Activated CD4-positive, alpha-beta T cell treated with anti-CD3 and anti-CD28 coated beads, Interleukin-2, amount 50 U/mL, for 24 hours (primary cell): Measurements from ENCODE around the gene TP53BP2.
"Not testable (repeated sequence)": the region's sequence is repeated elsewhere in the genome, so short reads cannot be mapped to it uniquely, and the experiment has no call there.

Experiments used
- DNase-seq, 2 donors: peaks; one replicate each; pipeline ENCODE4 v3.0.0-alpha.2; 2020; ENCODE audit warnings: low read depth in 1 of 2, low spot score in 1 of 2

TP53BP2 gene

DNA sequence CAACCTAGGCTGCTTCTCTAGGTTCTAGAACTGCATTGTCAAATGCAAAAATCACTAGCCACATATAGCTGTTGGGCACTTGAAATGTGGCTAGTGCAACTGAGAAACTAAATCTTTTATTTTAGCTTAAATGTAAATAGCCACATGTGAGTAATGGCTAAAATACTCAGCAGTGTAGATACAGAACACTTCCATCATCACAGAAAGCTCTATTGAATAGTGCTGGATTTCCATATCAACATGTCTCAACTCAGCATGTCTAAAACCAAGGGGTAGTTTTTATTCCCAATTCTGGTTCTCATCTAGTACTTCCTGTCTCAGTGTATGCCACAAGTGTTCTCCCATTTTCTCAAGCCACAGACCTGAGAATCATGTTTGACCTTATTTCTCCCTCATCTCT, 7.5 kb upstream of the TP53BP2 start:
- DNase-seq: no peak

DNA sequence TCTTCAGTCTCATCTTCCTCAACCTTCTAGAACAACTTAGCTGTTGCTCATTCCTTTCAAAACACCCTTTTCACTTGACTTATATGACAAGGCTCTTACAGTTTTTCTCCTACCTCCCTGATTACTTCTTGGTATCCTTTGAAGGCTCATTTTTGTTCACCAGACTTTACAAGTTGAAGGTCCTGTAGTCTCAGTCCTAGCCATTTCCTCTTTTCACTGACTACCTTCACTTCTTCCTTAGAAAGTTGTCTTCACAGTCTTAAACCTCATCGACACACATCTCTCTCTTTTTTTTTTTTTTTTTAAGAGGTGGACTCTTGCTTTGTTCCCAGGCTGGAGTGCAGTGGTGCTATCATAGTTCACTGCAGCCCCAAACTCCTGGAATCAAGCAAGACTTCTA, 6.6 kb upstream of the TP53BP2 start:
- DNase-seq: no peak

DNA sequence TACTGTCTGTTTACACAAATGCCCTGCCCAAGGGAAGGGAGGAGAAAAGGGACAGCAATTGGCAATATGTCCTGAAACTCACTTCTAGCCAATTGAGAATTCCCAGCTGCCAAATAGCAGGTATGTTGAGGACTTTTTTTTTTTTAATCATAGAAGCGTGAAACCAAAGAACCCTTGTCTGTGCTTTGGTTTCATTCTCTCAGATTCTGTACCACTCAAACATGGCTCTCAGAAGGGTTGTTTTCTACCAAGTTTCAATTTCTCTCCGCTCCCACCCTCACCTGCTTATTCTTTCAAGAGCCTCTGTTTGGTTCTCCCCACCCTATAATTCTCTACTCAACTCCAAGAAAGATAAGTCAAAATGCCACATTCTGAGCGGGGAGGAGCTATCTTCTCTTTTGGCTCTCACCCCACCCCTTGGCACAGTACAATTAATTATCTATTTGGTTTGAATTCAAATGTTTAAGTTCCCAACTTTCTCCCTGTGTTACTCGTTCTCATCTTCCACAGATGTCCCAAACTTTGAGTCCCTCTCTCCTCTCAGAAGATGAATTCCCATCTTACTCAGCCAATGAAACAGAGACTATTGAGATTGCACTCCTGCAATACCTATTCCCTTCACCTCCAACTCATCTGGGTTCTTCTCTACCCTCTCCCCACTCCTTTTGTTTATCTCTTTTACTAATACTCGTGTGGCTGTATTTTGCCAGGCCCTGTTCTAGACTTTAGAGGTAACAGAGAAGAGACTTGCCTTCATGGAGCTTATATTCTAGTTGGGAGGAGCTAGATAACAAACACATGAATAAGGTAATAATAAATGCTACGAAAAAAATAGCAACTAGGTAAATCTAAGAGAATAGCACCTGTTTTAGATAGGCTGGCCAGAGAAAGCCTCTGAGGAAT, 3.9 kb upstream of the TP53BP2 start:
- no peak for DNase-seq

DNA sequence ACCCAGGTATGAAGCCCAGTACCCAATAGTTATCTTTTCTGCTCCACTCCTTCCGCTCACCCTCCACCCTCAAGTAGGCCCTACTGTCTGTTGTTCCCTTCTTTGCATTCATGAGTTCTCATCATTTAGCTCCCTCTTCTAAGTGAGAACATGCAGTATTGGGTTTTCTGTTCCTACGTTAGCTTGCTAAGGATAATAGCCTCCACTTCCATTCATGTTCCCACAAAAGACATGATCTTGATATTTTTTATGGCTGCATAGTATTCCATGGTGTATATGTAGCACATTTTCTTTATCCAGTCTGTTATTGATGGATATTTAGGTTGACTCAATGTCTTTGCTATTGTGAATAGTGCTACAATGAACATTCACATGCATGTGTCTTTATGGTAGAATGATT, 2.8 kb upstream of the TP53BP2 start:
- no peak for DNase-seq

DNA sequence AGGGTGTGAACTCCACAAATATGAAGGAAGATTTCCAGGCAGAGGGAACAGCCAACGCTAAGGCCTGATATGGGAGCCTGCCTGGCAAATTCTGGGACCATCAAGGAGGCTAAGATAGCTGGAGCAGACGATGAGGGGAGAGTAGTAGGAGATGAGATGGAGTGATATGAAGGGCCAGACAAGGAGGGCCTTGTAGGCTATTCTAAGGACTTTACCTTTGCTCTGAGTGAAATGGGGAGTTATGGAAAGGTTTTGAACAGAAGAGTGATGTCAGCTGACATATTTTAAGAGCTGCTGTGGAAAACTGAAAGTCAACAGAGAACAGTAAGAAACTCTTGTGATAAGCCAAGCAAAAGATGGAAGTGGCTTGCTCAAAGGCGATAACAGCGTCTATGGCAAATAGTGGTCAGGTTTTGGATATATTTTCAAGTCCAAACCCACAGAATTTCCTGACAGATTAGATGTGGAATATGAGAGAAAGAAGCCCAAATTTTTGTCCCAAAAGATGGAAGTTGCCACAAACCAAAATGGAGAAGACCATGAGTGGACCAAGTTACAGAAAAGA, 2.1 kb upstream of the TP53BP2 start:
- no peak for DNase-seq

DNA sequence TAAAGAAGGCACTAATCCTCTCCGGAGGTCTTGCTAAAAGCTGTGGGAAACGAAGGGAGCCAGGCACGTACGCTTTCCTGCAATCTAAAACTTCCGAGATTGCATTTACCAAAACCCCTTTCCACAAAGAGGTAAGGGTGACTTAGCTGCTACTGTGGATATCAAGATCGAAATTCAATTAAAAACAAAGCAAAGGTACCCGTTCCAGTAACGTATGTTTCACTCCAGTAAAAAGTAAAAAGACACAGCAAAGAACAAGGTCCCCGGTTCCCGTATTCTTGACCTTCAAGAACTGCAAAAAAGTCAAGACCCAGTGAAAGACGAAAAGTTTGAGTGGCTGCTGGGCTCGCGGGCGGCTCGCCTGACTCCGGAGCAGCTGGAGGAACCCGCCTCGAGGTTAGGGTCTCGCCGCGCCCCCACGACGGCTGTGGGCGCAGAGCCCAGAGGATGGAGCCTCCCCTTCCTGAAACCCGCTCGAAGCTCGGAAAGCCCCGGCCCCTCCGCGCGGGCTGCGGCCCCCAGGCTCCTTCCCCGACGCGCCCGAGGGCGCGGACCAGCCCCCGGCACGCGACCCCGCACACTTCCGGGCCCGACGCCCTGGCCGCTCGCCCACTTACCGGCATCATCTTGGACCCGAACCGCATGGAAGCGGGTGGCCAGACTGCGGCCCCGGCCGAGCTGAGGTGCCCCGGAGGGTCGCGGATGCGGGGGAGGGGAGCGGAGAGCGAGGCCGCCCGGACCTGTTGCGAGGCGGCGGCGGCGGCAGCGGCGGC, 524 bp downstream of the TP53BP2 start:
- no peak for DNase-seq

DNA sequence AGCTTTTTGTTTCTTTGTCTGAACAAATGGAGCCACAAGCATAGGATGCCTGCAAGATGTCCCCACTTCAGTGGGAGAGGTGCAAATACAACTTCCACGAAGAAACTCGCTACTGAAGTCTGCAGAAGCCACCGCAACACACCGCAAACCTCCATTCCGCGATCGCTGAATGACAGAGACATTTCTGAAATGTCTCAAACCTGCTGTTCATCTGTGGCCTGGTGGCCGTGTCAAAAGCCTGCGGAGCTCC, 1.0 kb downstream of the TP53BP2 start:
- DNase-seq: peak in 1 of 2 donors; percentile 32

DNA sequence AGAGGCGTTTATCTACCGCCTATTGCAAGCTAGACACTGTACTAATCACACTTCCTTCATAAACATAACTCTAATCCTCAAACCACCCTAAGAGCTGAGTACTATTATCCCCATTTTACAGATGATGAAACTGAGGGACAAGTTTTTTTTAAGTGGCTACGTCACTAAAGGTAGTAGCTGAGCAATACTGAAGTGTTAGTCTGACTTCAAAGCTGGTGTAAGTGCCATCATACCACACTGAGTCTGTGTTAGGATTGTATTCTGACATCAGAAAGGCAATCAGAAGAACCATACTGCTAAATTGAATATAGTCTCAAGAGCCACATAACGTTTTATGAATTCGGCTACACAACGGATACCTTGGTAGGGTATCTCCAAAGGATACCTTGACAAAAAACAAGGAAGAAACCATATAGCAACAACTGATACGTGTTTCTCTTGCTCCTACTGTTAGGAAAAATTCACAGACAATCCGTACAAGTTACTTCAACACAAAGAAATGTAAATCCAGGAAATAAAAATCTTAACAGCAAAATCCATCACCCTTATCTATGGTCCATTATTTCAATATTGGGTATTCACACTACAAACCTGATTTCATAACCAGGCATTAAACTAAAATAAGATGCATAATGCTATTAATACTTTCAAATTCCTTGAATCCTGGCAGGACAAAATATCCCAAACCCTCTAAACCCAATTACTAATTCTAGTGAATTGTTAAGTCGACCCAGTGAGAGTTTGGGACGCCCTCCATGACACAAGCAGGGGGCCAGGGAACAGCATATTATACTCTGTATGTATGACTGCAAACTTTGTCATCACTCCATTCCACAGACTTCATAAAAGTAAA, 1.6 kb downstream of the TP53BP2 start:
- DNase-seq: no peak

DNA sequence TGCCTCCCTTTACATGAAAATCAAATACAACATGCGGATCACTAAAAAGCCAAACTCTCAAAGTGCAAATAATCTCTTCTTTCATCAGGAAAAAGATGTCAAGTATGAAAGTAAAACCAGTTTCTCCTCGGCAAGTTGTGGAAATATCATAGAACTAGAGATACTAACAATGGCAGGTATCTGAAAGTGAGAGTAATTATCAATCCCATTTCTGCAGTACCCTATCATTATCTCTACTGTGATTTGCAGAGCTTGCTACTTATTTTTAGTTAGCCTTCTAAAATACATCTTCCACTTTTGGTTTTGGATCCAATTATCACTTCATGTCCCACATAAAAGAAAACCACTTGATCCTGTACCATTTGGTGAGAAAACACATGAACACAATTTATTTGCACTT, 3.0 kb downstream of the TP53BP2 start:
- no peak for DNase-seq

DNA sequence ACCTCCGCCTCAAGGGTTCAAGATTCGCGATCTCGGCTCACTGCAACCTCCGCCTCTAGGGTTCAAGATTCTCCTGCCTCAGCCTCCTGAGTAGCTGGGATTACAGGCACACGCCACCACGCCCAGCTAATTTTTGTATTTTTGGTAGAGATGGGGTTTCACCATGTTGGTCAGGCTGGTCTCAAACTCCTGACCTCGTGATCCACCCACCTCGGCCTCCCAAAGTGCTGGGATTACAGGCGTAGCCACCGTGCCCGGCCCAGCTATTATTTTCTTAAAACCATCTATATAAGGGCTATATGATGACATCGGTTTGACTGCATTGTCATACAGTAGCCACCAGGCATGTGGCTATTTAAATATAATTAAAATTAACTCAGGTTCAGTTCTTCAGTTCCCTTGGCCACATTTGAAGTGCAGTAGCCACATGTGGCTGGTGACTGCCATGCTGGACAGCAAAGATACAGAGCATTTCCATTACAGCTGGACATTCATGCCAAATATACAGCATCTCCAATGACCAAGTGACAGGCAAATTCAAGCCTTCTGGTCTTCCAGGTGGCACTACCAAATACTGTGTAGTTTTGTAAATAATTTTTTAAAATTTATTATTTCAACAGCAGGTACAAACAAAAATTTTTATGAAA, 3.6 kb downstream of the TP53BP2 start:
- DNase-seq: not testable (repeated sequence)

DNA sequence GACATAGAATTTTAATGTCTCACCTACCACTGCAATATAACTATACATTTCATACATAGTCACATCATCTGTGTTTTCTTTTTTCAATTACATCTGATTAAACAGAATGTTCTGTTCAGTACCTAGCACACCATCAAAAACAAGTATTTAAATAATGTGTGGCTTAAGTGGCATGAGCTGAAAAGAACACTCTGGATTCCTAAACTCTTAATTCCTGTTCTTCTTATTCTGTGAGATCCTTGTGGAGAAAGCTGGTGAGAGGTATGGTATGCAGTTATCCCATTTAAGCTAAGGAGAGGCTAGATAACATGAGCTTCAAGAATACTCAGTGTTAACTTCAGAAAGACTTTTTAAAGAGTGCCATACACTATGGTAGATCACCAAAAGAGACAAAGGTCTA, 5.5 kb downstream of the TP53BP2 start:
- no peak for DNase-seq

DNA sequence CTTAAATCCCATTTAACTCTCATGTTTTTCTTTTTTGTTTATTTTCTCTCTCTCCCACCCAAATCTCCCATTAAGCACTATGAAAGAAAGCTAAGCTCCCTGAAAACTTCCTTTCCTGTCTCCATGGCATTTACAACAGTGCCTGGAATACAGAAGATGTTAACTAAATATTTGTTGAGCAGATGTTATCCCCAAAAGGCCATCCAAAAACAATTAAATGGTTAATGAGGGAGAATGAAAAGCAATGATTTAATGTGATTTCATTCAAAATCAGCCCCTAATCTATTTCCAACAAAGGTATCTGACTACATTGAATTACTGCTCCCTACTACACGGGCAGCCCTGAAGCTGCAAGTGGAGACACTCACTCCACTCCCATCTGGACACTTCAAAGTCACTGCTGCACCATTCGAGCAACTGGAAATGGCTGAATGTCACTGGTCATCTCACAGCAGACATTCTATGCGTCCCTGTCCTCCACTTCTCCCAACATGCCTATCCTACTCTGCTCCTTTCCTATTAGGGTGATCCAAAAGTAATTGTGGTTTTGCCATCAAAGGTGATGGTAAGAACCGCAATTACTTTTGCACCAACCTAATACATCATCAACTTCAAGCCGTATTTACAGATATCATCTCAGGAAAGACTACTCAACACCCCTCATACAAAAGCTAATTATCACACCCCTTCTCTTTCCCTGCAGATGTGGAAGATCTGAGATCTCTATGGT, 7.5 kb downstream of the TP53BP2 start:
- DNase-seq: no peak

DNA sequence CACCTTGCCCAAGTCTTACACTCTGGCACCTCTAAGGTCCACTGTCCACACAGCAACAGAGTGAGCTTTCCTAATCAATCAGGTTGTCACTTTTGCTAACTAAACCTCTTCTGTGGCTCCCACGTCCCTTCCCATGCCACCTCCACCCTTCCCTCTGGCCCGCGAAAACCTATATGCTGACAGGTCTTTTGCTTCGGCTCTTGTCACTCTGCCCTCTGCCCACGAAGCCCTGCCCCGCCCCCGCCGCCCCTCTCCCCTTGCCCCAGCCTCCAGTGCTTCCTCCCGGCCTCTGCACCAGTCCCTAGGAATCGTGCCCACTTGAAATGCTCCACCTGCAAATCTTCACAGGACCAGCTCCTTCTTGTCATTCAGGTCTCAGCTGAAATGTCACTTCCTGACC, 8.1 kb downstream of the TP53BP2 start:
- DNase-seq: no peak

DNA sequence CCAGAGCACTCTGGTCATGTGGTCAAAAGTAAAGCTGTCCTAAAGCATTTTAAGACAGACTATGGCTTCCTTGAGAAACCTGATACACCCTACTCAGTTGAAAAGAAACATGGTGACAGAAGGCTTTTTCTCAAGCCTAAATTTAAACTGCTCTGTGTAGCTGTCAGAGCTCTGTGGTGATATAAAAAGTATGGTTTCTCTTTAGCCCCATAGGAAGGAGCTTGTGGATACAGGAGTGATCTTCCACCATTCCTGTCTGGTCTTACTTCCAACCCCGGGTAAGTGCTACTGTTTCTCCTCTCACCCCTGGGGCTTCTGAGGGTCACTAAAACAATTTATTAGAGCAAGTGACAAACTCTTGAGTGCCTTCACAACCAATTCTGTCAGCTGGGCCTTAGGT, 8.5 kb downstream of the TP53BP2 start:
- DNase-seq: no peak

DNA sequence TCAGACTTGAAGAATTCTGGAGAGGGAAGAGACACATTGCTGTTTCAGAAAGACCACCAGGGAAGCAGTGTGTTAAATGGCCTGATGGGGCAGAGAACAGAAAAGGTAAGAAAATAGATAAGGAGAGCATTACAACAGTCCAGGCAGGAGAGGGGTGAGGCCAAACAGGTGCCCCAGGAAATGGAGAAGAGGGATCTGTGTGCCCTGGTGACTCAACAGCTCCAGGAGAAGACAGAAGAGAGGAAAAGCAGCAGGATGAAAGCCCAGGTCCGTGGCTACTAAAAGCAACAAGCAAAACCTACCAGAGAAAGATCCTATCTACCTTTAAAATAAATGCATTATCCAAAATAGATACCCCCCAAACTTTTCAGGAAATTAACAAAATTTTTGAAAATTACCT, 9.2 kb downstream of the TP53BP2 start:
- no peak for DNase-seq

DNA sequence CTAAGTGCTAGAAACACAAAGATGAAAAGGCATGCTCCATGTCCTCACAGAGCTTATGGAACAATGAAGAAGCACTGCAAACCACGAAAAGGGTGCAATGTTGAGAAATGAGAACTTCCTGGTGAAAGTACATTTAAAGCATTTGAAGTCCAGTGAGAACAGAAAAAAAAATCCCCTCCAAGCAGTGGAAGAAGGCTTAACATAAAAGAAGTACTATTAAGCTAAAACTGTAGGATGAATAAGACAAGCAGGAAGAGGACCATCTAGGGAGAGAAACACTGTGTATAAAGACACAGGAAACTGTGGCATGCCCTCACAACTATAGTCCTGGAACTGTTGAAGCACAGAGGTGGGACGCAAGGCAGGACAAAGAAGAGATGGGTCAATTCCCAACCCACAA, 10.0 kb downstream of the TP53BP2 start:
- DNase-seq: no peak

DNA sequence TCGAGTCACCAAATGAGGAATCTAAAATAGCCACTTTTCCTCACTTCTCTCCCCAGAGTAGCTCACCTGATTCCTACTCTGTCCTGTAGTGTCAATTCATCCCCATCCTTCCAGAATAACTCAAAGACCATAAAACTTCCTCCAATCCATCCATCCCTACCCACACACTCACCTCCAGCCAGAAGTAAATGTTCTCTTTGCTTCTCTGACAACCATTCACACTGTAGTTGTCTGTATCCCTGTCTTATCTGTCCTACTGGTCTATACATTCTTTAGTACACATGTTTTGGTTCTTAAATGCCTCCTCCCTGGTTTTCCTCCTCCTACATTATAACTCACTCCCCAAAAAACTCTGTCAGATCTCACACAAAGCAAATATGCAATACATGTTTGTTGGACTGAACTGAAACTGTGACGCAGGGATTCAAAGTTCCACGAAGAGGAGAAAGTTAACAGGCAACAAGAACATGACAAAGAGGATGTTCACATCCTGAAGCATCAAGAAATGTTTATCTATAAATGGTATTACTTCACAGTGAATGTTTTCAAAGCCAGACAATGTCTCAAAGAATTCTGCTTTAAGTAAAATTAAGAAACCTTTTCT, 11.0 kb downstream of the TP53BP2 start:
- DNase-seq: no peak

DNA sequence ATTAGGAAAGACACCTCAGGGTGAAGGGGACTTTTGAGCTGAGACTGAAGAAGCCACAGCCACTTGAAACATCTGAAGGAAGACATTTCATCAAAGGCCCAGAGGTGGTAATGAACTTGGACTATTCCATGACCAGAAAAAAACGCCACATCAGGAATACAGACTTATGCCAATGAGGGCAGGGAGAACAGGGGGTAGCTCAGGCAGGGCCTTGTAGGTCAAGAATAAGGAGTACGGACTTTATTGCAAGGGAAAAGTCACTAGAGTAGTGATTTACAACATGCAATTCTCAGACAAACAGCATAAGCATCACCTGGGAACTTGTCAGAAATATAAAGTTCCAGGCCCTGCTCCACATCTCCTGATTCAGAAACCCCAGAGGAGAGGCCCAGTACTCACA, 11.8 kb downstream of the TP53BP2 start:
- no peak for DNase-seq

DNA sequence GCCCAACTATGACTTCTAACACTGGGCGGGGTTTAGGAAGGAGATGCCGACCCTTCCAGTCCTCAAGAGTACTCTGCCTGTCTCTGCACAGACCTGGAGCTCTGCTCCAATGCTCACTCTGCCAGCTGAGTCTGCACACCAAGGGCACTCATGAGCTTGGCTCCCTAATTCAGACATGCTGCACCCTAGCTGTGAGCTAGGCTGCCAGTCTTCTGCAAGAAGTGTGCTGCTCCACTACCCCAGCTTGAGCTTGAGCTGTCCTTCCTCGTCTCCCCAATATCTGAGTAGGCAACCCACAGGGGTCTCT, 13.2 kb downstream of the TP53BP2 start:
- no peak for DNase-seq
